HG03175 (cell line): ENCODE data around the gene GRPEL2.

ENCODE experiments used
- ATAC-seq: cut with Tn5 transposase; IDR thresholded peaks from one replicate; pipeline ENCODE4 v1.9.1; 2021; ENCODE audit warnings: mild to moderate bottlenecking, moderate library complexity; ENCODE audit not compliant: unreplicated experiment

Gene GRPEL2

DNA sequence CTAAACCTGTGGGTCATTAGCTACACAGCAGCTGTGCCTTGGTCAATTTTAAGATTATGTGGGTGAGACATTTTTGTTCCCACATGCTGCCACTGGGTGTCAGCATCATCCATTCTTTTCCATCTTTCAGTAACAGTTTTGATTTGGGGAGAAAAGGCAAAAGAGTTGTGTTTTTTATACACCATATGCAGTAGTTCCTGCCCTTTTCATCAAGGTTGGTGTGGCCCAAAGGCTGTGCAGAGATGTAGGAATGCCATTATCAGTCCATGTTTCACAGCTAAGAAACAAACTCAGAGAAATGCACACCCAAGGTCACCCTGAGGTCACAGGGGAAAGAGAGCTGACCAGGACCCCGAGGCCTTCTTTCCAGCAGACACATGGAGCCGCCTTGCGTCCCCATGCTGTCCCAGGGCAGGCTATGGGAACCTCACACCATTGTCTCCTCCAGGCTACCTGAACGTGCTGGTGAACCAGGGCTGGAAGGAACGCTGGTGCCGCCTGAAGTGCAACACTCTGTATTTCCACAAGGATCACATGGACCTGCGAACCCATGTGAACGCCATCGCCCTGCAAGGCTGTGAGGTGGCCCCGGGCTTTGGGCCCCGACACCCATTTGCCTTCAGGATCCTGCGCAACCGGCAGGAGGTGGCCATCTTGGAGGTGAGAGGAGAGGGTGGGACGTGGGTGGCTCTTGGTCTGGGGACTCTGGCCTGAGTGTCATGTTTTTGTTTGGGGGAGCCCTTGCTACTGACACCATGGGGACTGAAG lies 27.8 kb upstream of the GRPEL2 start:
- peak; percentile 68 for ATAC-seq

DNA sequence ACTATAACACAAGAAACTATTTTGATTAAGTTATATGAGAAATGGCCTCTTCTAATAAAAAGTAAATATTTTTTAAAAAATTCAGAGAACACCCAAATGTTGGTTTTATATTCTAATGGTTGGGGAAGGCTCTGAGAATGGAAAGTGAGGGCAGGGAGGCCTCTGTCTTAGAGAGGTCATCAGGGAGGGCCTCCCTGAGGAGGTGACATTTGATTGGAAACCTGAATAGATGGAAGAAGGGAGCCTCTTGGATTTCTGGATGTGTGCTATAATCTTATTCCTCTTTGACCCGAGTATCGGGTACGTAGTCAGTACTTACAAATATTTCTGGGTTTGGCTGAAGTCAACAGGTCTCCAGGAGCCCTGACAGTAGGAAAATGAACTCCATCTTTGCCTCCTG lies 26.1 kb upstream of the GRPEL2 start:
- ATAC-seq: no peak

DNA sequence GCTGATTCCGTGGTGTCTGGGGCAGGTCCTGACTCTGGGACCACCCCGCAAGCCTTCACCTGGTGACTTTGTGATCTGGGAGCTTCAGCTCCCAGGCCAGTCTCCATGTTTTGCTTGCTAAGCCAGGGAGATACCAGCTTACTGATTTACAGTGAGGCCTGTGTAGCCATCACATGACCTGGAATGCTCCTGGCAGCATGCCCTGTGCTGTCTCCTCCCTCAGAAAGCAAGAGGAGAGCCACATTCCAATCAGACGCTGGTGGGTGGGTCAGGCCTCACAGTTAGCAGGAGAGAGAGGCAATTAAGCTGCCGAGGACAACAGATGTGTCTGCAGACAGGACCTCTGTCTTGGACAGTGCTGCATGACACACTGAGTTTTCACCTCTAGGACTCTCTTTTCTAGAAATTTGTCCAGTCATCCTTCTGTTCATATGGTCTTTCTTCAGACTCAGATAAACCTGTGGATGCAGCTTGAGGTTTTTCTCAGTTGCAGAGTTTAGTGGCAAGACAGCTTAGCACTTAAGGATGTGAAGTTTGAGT lies 24.4 kb upstream of the GRPEL2 start:
- no peak for ATAC-seq

DNA sequence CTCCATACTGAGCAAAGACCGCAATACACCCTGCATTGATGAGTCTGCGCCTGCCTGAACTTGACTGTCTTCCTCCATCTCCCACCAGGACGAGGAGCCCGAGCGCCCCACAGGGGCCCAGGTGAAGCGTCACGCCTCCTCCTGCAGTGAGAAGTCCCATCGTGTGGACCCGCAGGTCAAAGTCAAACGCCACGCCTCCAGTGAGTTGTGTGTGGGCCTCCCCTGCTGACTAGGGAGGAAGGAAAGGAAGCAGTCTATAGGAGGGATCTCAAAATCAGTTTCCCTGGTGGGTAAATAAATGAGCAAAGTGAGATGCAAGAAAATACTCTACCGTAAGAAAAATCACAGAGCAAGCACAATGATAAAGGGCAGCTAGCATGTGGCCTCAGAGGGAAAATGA lies 22.8 kb upstream of the GRPEL2 start:
- ATAC-seq: no peak

DNA sequence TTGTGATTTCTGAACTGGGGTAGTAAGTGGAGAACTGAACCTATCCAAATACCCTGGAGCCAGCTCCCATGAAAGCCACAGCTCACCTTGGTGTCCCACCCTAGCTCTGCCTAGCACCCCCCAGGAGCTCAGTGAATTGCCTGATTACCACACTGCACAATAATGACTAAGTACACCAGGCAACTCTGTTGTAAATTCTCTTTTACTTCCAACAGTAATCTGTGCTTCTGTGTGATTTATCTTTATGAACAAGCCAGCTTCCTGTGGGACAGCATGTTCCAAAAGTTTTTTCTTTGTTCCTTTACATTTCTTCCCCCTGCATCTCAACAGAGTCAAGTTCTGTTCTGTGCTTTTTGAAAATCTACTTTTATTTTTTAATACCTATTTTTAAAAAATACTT lies 22.1 kb upstream of the GRPEL2 start:
- no peak for ATAC-seq

DNA sequence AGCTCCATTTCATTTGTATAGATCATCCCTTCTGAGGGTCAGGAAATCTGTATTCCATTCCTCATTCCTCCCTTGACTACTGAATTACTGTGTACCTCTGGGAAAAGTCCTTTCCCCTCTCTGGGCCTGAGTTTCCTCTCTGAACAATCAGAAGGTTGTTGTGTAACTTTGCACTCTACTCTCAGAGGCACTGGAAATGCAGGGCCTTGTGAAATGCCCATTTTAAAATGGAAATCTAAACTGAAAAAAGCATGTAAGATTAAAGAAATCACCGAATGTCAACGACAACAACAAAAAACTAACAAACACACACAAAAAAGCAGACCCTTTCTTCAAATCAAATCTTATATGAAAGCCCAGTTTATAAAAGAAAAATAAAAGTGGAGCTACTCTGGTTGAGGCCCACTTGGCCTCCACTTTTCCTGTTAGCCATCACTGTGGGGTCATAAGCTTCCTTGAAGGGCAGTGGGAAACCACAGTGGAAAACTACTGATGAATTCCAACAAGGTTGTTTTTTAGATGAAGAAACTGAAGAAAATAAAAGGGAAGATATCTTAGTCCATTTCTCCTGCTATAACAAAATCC lies 21.6 kb upstream of the GRPEL2 start:
- ATAC-seq: no peak

DNA sequence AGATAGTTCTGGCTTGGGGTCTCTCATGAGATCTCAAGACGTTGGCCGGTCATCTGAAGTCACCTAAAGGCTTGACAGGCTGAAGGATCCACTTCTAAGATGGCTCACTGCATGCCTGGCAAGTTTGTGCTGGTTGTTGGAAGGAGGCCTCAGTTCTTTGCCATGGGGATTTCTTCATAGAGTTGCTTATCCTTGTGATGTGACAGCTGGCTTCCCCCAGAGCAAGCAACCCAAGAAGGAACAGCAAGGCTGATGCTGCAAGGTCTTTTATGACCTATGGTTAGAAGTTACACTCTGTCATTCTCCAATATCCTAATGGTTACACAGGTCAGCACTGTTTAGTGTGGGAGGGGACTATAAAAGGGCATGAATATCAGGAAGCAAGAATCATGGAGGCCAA lies 20.7 kb upstream of the GRPEL2 start:
- no peak for ATAC-seq

DNA sequence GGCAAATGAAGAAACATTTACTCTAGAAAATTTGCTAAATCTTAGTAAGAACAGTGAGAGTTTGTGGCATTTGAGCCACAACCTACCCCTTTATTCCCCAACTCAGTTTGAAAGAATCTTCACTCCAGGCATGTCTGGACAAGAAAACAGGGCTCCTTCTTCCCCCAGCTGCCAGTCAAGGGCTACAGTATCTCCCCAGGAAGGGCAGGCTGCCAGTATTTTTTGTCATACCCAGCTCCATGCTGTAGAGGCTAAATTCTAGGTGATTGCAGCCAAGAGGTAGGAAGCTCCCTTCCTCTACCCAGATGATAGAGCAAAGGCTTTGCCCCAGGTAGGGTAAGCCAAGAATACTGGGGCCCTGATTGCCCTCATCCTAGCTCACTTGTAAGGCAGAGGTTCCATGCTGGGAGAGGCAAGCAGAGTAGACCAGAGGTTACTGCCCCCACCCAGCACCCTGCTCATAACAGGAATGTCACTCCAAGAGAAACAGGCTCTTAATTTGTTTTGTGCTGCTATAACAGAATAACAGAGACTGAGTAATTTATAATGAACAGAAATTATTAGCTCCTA lies 20.0 kb upstream of the GRPEL2 start:
- ATAC-seq: no peak

DNA sequence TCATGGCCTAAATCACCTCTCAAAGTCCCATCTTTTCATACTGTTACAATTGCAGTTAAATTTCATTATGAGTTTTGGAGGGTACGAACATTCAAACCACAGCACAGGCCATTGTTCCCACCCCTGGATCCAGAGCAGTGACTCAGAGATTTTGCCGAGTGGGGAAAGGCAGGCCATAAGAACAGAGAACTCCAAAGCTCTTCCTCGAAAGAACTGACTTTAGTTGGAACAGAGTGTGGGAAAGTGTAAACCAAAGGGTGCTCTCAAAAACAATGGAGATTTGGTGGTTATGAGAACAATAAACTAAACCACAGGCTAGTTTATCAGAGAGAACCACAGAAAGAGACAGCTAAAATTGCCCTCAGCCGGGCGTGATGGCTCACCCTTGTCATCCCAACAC lies 19.4 kb upstream of the GRPEL2 start:
- no peak for ATAC-seq

DNA sequence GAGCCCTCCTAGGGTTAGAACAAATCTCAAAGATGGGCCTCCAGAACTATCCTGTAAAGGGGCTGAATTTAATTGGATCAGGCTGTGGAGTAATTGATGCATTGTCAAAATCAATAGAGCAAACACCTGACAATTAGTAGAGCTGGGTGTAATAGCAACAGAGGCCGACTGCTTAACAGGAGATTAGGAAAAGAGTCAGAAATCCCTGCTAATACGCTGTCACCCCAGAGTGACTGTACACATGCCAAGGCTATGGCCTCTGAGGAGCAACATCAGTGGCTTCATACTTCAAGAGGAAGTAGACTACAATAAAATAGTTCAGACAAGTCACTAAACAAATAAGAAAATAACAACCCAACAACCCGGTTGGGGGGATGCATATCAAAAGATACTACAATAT lies 18.7 kb upstream of the GRPEL2 start:
- ATAC-seq: no peak

DNA sequence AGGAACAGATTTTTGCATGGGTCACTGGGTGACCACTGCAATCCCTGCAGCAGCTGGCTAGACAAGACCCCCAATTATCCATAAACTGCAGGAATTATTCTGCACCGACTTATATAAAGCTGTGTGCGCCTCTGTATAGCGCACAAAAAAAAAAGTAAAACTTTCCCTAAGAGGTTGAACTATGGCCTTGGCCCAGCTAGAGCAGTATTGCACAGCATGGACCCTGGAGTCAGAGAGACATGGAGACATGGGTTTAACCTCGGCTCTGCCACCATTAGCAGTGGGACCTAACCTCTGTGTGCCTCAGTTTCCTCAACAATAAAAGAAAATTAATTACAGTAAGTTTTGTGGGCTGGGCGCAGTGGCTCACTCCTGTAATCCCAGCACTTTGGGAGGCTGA lies 17.1 kb upstream of the GRPEL2 start:
- no peak for ATAC-seq

DNA sequence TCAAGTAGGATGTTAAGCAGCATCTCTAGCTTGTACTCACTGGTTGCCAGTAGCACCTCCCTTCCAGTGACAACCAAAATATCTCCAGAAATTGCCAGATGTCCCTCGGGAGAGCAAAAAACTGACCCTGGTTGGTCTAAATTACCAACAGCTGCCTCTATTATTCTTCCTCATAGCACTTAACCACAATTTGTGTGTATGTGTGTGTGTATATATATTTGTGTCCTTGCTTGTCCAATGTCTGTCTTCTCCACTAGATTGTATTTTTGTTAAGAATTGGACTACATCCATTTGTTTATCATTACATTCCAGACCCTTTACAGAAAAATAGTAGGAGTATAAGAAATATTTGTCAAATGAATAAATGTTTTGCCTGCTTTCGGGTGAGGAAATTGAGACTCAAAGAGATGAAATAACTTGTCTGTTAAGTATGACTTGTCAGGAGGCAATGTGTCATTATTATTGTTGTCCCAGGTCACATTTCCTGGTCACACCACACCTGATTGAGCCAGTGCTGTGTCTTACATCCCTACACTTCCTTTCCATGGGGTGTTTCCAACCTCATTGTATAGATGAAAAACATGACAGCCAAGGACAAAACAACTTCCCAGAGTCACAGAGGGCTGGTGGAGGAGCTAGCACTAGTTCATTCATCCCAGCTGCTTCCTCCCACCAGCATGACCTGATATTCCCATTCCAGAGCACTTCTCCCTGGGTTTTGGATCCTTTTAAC lies 11.4 kb upstream of the GRPEL2 start:
- no peak for ATAC-seq

DNA sequence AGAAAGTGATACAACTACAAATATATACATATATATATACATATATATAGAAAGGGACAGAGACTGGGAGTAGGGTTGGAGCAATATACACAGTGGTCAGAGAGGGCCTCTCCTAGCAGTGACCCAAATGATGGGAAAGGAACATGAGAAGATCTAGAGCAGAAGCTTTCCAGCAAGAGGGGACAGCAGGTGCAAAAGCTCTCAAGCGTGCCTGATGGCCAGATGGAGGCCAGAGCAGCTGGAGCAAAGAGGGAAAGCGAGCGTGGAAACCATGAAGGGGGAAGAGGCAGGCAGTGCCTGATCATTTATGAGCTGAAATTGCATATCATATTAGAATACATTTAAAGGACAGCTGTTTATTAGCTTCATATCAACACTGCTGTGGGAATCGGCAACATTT lies 7.6 kb upstream of the GRPEL2 start:
- ATAC-seq: no peak

DNA sequence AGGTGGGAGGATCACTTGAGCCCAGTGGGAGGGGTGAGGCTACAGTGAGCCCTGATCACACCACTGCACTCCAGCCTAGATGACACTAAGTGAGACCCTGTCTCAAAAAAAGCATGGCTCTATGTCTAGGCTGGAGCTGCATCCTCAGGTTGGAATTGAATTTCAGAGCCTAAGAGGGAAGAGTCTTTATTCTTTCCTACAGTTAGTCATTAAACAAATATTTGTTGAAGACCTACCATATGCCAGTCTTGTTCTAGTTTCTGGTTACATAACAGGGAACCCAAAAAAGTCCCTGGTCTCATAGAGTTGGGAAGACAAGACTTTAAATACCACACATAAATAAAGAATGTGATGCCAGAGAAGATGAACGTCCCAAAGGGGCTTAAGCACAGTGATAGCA lies 6.9 kb upstream of the GRPEL2 start:
- ATAC-seq: no peak

DNA sequence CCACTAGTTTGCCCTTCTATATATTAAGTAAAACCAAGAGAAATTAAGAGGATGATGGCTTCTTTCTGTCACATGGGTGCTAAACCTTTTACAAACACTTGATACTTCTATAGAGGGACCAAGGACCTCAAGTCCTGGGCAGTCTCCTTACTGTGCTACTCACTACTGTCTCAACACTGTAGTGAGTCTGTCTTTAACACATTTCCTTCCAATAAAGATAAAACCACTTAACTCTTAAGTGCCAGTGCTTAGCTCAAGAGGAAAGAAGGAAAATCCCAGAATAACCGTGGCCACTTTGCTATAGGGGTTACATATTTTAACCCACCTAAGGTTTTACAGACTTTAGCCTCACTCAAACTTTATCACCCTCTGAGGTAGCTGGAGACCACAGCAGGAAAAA lies 4.4 kb upstream of the GRPEL2 start:
- ATAC-seq: no peak

DNA sequence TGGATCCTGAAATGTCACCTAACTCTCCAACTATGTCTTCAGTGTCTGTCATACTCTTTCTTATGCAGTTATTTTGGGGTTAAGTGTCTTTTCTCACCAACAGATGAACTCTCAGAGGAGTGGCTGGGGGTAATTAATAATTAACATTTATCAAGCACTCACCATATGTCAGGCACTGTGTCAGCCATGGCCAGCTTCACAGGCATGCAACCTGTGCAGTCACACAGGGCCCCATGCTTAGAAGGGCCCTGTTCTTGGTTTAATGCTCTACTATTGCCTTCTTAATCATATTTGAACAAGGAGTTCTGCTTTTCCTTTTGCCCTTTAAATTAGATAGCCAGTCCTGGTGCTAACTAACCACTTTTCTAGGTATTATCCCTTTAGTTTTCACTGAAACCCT lies 3.4 kb upstream of the GRPEL2 start:
- ATAC-seq: peak; percentile 47

DNA sequence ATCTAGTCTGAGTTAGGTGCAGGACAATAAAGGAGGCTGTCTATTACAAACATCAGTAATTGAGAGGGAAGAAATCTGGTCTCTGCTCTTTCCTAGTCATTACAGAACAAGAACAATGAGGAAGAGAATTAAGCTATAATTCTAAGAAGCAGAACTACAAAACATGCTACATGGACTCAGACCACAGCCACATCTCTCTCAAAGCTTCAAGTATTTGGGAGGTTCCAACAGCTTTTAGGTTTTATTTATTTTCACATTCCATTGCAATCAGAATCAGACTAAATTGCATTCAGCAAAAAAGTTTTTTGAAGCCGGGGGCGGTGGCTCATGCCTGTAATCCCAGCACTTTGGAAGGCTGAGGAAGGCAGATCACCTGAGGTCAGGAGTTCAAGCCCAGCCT lies 1.1 kb upstream of the GRPEL2 start:
- no peak for ATAC-seq

DNA sequence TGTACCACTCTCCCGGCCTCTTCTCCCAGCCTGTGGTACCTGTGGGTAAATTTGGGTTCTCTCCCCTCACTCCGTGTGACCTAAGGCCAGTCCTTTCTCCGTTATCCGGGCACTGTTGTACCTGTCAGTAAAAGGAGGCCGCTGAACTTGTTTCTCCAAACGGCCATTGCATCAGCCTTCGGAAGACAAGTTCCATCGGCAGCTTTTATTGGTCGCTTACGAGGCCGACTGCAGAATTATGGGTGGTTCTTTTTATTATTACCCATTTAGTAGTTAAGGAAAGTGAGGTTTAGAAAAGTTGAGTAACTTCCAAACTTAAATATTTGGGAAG lies 558 bp downstream of the GRPEL2 start:
- no peak for ATAC-seq

DNA sequence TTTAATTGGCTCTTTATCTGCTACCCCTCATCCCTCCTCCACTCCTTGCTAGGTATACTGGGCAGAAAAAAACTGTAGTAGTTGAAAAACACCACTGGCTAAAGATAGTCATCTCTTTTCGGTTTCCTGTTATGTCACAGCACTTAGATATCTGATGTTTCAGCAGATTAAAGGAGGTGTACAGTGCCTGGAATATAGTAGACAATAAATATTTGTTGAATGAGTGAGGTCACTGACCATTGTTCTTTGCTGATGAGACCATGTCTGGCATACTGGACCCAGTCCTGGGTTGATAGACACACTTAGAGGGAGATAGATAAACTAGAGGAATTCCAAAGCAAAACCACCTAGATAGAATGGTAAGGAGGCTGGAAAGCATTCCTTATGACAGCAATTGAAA lies 3.2 kb downstream of the GRPEL2 start:
- ATAC-seq: no peak

DNA sequence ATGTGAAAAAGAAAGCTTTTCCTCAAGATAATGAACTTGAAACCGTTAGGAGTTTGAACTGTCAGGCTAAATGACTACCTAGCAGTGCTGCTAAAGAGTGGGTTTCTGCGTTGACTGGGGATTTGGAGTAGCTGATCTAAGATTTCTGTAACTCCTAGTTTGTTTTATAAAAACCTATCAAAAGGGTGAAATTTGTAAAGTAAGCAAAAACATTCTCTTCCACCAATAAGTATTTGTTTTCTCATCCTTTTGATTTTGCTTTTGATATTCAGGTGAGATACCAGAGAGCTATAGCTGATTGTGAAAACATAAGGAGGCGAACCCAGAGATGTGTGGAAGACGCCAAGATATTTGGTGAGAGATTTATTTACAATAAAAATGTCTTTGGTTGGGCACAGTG lies 4.1 kb downstream of the GRPEL2 start:
- ATAC-seq: no peak

DNA sequence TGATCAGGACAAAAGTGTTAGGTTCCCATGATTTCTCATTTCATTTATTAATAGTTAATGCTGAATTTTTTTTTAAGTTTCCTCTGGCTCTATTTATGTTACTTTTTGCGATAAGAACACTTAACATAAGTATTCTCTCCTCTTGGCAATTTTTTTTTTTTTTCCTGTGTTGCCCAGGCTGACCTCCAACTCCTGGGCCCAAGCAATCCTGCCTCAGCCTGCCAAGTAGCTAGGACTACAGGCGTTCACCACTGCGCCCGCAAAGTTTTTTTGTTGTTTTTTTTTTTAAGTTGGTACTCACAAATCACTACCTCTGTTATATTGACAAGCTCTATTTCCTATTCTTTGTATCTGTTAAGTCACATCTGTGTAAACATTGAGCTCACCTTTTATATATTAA lies 6.9 kb downstream of the GRPEL2 start:
- ATAC-seq: no peak

DNA sequence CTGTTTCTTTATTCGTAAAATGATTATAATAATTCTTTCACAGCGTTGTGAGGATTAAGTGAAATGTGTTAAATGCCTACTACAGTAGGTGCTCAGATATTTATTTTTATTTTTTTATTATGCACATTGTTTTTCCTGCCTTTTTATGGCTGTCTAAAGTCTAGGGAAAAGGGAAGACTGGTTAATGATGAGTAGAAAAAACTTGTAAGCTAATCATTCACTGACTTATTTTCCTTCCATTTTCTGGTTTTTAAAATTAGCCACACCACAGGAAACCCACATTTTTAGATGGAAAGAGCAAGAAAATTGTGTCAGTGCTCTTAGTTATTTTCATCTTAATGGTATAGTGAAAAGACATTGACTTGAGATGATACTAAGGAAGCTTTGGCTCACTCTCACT lies 8.6 kb downstream of the GRPEL2 start:
- ATAC-seq: no peak
